ENCODE data around the gene CCDC90B. TPM values are rescaled to one million over a fixed set of nuclear protein-coding genes. Genes with fewer than 3 reads are reported as not detected.

The CCDC90B gene
- total and polyA plus RNA-seq, 2 of the 13 experiments (the other 11 are each of a cell fraction or from before 2014, with no cell fraction given) = 17.1 to 46.1 TPM

- peak; percentile 82; the same call in 1 of the 2 replicates for TF ChIP-seq DPF2 (CRISPR knock-in tag; IDR thresholded peaks at IDR 0.05; ENCODE audit: borderline replicate concordance, low read depth)
- no peak for TF ChIP-seq KLF6 (CRISPR knock-in tag; IDR thresholded peaks at IDR 0.05)
- TF ChIP-seq JUN (CRISPR knock-in tag; IDR thresholded peaks at IDR 0.05) = 0 out of 2 replicates have a peak, but pooled peaks have one; percentile 31
- TF ChIP-seq ZNF550 (CRISPR knock-in tag; IDR thresholded peaks at IDR 0.05; ENCODE audit: borderline replicate concordance) = no peak
- no peak for TF ChIP-seq RFX1 (IDR thresholded peaks at IDR 0.05)
- no peak for TF ChIP-seq NBN (conservative IDR thresholded peaks at IDR 0.05)
- TF ChIP-seq, protein P1, sequence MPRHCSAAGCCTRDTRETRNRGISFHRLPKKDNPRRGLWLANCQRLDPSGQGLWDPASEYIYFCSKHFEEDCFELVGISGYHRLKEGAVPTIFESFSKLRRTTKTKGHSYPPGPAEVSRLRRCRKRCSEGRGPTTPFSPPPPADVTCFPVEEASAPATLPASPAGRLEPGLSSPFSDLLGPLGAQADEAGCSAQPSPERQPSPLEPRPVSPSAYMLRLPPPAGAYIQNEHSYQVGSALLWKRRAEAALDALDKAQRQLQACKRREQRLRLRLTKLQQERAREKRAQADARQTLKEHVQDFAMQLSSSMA (CRISPR knock-in tag; IDR thresholded peaks at IDR 0.05) = no peak
- TF ChIP-seq ZNF143 (CRISPR knock-in tag; IDR thresholded peaks at IDR 0.05) = no peak
- no peak for TF ChIP-seq TBP (CRISPR knock-in tag; IDR thresholded peaks at IDR 0.05)
- TF ChIP-seq EP300 (IDR thresholded peaks at IDR 0.05; ENCODE audit: low read depth in 2 of 2, low read length in 2 of 2) = peak; percentile 51 to 88; a peak in 3 of 4 replicates
- peak; percentile 40; the same call in 1 of the 2 replicates for TF ChIP-seq EP300 (CRISPR knock-in tag; IDR thresholded peaks at IDR 0.05; ENCODE audit: borderline replicate concordance)
- TF ChIP-seq MATR3 (CRISPR knock-in tag; IDR thresholded peaks at IDR 0.05) = no peak
- TF ChIP-seq CCAR2 (optimal IDR thresholded peaks at IDR 0.05; ENCODE audit: low read depth, low read length) = no peak
- TF ChIP-seq CC2D1A (CRISPR knock-in tag; IDR thresholded peaks at IDR 0.05) = no peak
- no peak for TF ChIP-seq RORA (CRISPR knock-in tag; IDR thresholded peaks at IDR 0.05)
- TF ChIP-seq ZFYVE20 (CRISPR knock-in tag; IDR thresholded peaks at IDR 0.05; ENCODE audit: borderline replicate concordance, low read depth) = no peak
- TF ChIP-seq ZSCAN22 (CRISPR knock-in tag; IDR thresholded peaks at IDR 0.05) = no peak
- TF ChIP-seq NCOR1 (IDR thresholded peaks at IDR 0.05; ENCODE audit: borderline replicate concordance, low read length) = peak; percentile 70; the same call in 1 of the 2 replicates
- TF ChIP-seq AGO2 (optimal IDR thresholded peaks at IDR 0.05; ENCODE audit: low read depth, low read length) = no peak
- no peak for TF ChIP-seq PRDM15 (CRISPR knock-in tag; IDR thresholded peaks at IDR 0.05)
- TF ChIP-seq ZNF788 (CRISPR knock-in tag; IDR thresholded peaks at IDR 0.05; ENCODE audit: borderline replicate concordance) = no peak
- TF ChIP-seq U2AF2 (IDR thresholded peaks at IDR 0.05; ENCODE audit: low read depth, low read length) = no peak
- TF ChIP-seq ZNF891 (CRISPR knock-in tag; IDR thresholded peaks at IDR 0.05) = no peak
- TF ChIP-seq ZNF34 (CRISPR knock-in tag; IDR thresholded peaks at IDR 0.05; ENCODE audit: borderline replicate concordance) = no peak
- no peak for TF ChIP-seq PAF1 (CRISPR knock-in tag; IDR thresholded peaks at IDR 0.05)
- no peak for TF ChIP-seq ZNF205 (CRISPR knock-in tag; IDR thresholded peaks at IDR 0.05)
- no peak for TF ChIP-seq POLR2AphosphoS2 (IDR thresholded peaks at IDR 0.05; ENCODE audit: low read depth, low read length)
- no peak for TF ChIP-seq MAFF (IDR thresholded peaks at IDR 0.05; ENCODE audit: low read depth, low read length)
- TF ChIP-seq CAMTA2 (CRISPR knock-in tag; IDR thresholded peaks at IDR 0.05; ENCODE audit: borderline replicate concordance) = no peak
- TF ChIP-seq ZNF782 (CRISPR knock-in tag; IDR thresholded peaks at IDR 0.05; ENCODE audit: borderline replicate concordance) = no peak
- no peak for TF ChIP-seq RFX3 (CRISPR knock-in tag; IDR thresholded peaks at IDR 0.05)
- no peak for TF ChIP-seq SRSF1 (optimal IDR thresholded peaks at IDR 0.05; ENCODE audit: low read depth, low read length)
Measured at GRCh38 chr11:83252941-83253340, 33.2 kb downstream of the CCDC90B start (continued).

Data from HepG2 (cell line).